ENCODE results near the gene OSBP2.

The OSBP2 gene

GRCh38 chr22:30810105-30810504, 115.4 kb downstream of the OSBP2 start:
- TF ChIP-seq CTCF (IDR thresholded peaks at IDR 0.05; ENCODE audit: insufficient read depth, low read depth, low read length, missing control alignments) = no peak
- H3K4me3 ChIP-seq (ENCODE audit: low read depth, low read length) = no peak overlapping the region
- DNase-seq (ENCODE audit: low read depth) = no peak

- TF ChIP-seq CTCF (IDR thresholded peaks at IDR 0.05; ENCODE audit: insufficient read depth, low read depth, low read length, missing control alignments) = no peak
- no peak overlapping the region for H3K4me3 ChIP-seq (ENCODE audit: low read depth, low read length)
- DNase-seq (ENCODE audit: low read depth) = no peak
Measured at GRCh38 chr22:30813936-30814335, 119.3 kb downstream of the OSBP2 start.

GRCh38 chr22:30816413-30816812, 121.7 kb downstream of the OSBP2 start:
- no peak overlapping the region for H3K4me3 ChIP-seq (ENCODE audit: low read depth, low read length)
- DNase-seq (ENCODE audit: low read depth) = no peak
- TF ChIP-seq CTCF (IDR thresholded peaks at IDR 0.05; ENCODE audit: insufficient read depth, low read depth, low read length, missing control alignments) = peak; percentile 5

- H3K4me3 ChIP-seq (ENCODE audit: low read depth, low read length) = no peak overlapping the region
- TF ChIP-seq CTCF (IDR thresholded peaks at IDR 0.05; ENCODE audit: insufficient read depth, low read depth, low read length, missing control alignments) = no peak
- DNase-seq (ENCODE audit: low read depth) = no peak
Measured at GRCh38 chr22:30821381-30821780, 126.7 kb downstream of the OSBP2 start.

GRCh38 chr22:30821863-30822215, 127.2 kb downstream of the OSBP2 start:
- TF ChIP-seq CTCF (IDR thresholded peaks at IDR 0.05; ENCODE audit: insufficient read depth, low read depth, low read length, missing control alignments) = no peak
- no peak for DNase-seq (ENCODE audit: low read depth)
- H3K4me3 ChIP-seq (ENCODE audit: low read depth, low read length) = no peak overlapping the region

GRCh38 chr22:30822216-30823014, 127.7 kb downstream of the OSBP2 start:
- no peak for TF ChIP-seq CTCF (IDR thresholded peaks at IDR 0.05; ENCODE audit: insufficient read depth, low read depth, low read length, missing control alignments)
- H3K4me3 ChIP-seq (ENCODE audit: low read depth, low read length) = no peak overlapping the region
- DNase-seq (ENCODE audit: low read depth) = no peak

GRCh38 chr22:30823015-30823370, 128.3 kb downstream of the OSBP2 start:
- no peak for TF ChIP-seq CTCF (IDR thresholded peaks at IDR 0.05; ENCODE audit: insufficient read depth, low read depth, low read length, missing control alignments)
- no peak for DNase-seq (ENCODE audit: low read depth)
- H3K4me3 ChIP-seq (ENCODE audit: low read depth, low read length) = no peak overlapping the region
